D341Med (cell line): ENCODE data around the gene SLC17A8.

Experiments
- DNase-seq: peaks from one replicate; pipeline ENCODE4 v3.0.0; 2012; ENCODE audit warnings: low spot score

Gene SLC17A8

DNA sequence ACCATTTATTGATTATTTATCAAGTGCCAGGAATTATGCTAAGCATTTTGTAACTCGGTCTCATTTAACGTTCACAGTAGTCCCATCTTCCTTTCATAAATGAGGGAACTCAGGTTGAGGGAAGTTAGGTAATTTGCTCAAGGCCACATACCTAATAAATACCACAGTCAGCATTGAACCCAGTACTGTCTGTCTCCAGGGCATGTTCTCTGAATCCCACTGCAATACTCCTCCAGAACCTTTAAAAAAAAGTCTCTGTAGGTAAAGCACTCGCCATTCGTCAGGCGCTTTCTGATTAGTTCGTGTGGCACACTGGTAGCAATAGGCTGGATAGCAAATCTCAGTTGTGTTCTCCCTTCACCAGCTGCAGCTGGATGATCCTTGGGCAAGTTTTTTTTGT lies 14.3 kb downstream of the SLC17A8 start:
- no peak for DNase-seq

DNA sequence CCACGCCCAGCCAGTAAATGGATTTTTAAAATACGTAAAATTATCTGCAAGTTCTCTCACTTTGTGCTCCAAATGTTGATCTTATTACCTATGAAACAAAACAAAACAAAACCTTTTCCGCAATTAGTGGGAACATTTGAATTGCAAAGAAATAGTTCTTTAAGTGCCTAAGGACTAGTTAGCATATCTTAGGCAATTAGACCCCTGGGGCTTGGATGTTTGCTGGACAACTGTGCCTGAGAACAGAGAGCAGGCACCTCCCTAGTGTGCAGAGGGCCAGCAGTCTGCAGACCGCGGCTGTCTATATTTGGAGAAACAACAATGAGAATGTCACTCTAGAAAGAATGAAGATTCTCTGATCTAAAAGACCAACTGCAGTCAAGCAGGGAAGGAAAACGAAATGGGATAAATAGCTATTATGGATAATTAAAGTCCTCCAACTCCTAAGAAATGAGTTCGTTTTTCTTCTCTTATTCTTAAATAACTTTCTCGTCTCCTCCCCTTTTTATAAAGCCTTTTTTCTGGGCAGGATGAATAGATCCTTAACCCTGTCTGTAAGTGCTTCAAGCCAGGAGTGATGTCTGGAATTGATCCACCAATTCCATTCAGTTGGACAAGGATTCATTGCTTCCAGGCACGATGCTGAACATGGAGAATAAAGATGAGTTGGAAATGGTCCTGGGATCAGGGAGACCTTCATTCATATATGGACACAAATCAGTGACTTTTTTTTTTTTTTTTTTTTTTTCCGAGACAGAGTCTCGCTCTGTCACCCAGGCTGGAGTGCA lies 16.2 kb downstream of the SLC17A8 start:
- DNase-seq = no peak

GRCh38 chr12:100375038-100375735 lies 18.3 kb downstream of the SLC17A8 start:
- no peak for DNase-seq

DNA sequence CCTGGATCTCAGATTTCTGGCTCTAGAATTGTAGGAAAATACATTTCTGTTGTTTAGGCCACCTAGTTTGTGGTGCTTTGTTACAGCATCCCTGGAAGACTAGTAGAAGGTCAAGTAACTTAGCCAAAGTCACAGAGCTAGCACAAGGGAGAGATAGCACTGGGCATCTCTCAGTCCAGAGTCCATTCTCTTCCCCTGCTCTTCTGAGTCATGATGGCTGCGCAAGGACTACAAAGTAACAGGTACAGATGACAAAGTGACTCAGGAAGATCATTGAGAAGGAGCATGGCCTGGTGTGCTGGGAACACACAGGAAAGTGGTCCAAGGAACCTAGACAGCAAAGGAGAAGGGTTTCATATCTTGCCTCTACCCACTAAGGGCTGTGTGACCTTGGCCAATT lies 19.3 kb downstream of the SLC17A8 start:
- no peak for DNase-seq

DNA sequence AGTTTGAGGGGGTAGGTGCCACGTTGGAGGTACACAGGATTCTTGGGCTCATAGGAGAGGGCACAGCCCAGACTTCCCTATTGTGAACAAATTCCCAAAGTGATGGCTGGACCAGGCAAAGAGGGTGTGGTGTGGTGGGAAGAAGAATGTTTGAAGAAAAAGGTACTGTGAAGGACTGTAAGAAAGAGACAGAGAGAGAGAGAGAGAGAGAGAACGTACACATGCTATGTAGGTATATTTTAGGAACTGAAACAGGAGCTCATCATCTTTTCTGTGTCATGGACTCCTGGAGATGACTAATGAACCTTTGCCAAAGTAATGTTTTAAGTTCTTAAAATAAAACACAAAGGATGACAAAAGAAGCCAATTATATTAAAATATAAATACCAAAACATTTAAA lies 24.5 kb downstream of the SLC17A8 start:
- no peak for DNase-seq

GRCh38 chr12:100382338-100382737 lies 25.5 kb downstream of the SLC17A8 start:
- no peak for DNase-seq

GRCh38 chr12:100383586-100384558 lies 27.0 kb downstream of the SLC17A8 start:
- DNase-seq = no peak

GRCh38 chr12:100384559-100384935 lies 27.7 kb downstream of the SLC17A8 start:
- DNase-seq = no peak

- no peak for DNase-seq
Observed at GRCh38 chr12:100388382-100388781, 31.5 kb downstream of the SLC17A8 start.

DNA sequence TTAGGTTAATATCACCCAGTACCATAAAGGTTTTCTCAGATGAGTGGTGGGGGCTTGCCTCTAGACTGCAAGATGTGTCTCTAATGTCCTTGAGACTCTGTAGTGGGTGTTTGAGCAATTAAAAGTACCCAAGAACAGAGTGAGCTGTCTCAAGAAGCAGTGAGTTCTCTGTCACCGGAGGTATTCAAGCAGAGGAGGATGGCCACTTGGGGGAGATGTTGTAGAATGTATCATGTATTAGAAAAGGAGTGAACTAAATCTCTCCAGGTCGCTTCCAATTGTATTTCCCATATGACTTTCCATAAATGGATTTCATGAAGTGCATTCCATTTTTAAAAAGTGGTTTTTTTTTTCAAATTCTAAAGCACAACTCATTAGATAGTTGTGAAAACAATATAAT lies 35.0 kb downstream of the SLC17A8 start:
- no peak for DNase-seq

DNA sequence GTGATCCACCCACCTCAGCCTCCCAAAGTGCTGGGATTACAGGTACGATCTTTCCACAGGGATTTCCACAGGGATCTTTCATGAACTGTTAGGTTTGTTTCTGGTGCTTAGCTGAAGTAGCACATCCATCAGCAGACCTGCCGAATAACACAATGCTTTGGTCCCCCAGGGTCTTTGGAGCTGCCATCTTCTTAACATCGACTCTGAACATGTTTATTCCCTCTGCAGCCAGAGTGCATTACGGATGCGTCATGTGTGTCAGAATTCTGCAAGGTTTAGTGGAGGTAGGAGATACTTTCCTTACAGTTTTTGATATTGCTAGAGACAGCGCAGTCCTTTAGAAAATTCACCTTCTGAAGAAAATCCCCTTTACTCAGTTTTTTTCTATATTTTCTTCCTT lies 36.3 kb downstream of the SLC17A8 start:
- no peak for DNase-seq

DNA sequence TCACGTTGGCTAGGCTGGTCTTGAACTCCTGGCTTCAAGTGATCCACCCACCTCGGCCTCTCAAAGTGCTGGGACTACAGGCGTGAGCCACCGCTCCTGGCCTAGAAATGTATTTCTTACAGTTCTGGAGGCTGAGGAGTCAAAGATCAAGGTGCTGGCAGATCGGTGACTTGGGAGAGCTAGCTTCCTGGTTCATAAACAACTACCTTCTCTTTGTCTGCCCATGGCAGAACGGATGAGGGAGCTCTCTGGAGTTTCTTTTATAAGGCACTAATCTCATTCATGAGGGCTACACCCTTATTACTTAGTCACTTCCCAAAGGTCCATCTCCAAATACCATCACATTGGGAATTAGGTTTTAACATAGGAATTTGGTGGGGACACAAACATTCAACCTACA lies 38.9 kb downstream of the SLC17A8 start:
- no peak for DNase-seq

GRCh38 chr12:100398307-100398706 lies 41.4 kb downstream of the SLC17A8 start:
- DNase-seq = no peak

GRCh38 chr12:100399095-100399494 lies 42.2 kb downstream of the SLC17A8 start:
- no peak for DNase-seq

DNA sequence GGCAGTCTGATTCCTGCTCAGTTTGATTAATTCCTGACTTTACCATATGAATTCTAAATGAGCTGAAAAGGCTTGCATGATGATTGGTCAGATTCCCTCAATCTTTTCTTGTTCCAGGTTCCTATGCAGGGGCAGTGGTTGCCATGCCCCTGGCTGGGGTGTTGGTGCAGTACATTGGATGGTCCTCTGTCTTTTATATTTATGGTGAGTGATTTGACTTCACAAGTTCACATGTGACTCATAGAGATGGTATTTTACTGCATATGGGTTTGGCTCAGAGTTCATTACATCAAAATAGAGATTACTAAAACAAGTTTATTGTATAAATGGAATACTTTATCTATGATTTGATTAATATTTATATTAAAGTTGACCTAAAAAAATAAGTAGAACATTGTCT lies 44.8 kb downstream of the SLC17A8 start:
- DNase-seq = no peak

GRCh38 chr12:100402763-100403162 lies 45.9 kb downstream of the SLC17A8 start:
- no peak for DNase-seq

DNA sequence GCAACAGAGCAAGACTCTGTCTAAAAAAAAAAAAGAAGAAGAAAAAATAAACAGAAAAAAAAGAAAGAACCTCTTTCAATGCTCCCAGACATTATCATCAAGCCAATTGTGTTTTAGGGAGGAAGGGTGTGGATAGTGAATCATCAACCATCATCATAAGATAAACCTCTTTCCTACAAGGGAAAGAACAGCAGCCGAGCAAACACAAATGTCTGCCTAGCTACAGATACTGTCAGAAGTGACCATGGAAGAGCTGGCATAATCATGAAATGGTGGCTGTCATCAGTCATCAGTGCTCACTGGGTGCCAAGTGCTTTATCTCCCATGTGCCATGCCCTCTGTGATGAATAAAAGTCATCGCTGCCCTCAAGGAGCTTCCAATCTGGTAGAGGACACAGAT lies 46.6 kb downstream of the SLC17A8 start:
- DNase-seq = no peak

GRCh38 chr12:100404769-100405407 lies 48.0 kb downstream of the SLC17A8 start:
- peak; percentile 66 for DNase-seq

DNA sequence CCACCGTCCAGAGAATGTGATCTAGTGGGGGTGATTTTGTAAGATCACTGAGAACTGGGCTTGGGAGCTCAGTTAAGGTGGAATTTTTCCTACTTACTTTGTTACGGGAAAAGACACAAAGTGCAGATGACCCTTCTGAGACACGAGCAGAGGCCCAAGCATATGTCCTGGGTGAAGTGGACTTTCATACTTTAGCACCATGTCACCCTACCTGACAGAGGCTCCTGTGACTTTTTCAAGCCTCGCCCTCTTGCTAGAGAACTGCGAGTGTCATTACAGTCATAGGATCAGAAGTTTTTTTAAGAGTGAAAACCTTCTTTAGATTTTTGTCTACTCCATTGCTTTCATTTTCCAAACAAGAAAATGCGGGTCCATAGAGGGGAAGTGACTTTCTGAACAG lies 56.1 kb downstream of the SLC17A8 start:
- no peak for DNase-seq

DNA sequence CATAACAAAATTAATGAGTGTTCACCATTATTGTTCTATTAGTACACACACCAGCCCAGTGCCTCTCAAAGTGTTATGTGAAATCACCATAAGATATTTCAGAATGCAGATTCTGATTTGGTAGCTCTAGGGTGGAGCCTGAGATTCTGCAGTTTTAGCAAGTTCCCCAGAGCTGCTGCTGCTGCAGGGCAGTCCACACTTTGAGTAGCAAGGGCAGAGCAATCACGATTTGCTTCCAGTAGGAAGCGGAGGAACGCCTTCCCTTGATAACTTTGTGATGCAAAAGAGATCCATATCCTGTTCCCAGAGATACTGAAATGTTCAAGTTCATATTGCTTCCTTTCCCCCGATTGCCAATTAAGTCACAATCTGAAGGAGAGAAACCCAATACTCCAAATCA lies 57.9 kb downstream of the SLC17A8 start:
- DNase-seq = no peak

DNA sequence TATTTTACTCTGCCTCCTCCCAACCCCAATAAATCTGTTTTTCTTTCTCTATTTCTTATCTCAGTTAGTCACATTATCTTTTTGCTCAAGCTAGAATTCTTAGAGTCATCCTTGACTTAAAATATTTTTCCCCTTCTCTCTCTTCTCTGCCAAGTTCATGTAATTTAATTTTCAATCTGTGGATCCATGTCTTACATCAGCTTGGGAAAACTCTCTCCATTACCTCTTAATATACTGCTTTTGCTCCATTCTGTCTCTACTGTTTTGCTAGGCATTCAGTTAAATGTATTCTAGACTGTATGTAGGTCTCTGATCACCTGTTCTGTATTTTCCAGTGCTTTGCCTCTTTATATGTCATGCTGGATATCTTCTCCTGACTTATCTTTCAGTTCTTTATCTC lies 65.8 kb downstream of the SLC17A8 start:
- DNase-seq = no peak

GRCh38 chr12:100426145-100426544 lies 69.3 kb downstream of the SLC17A8 start:
- no peak for DNase-seq
